T-cell (primary cell): ENCODE results near the gene CASP10. TPM values are rescaled to one million over a fixed set of nuclear protein-coding genes. Genes with fewer than 3 reads are reported as not detected.

ENCODE experiments used
- ATAC-seq, 4 experiments: fragments of 200-7000 bp in 3 of 4; fragments of 150-1000 bp in 1 of 4; cut with Tn5 transposase; replicated peaks in 1 of 4; 1 replicate in 3 of 4; 2 replicates in 1 of 4; pipeline ENCODE4 v1.10.0; 2021; ENCODE audit warnings: moderate library complexity in 3 of 4, mild to moderate bottlenecking in 2 of 4, moderate number of reproducible peaks in 1 of 4
- CTCF ChIA-PET, 2 donors: fragments of 300-600 bp; sonication (Branson Sonifier 250); formaldehyde crosslinking; loops; one replicate each; lab custom pipeline; 2022; ENCODE audit warnings: antibody characterized with exemption in 2 of 2; lab: Charles Lee
- POLR2A ChIA-PET, 2 donors: fragments of 300-600 bp; sonication (Branson Sonifier 250); formaldehyde crosslinking; loops; one replicate each; lab custom pipeline; 2022; ENCODE audit warnings: antibody characterized with exemption in 2 of 2; lab: Charles Lee
- DNase-seq, 35 experiments: peaks; one replicate each; pipeline versions ENCODE4 v3.0.0 to v3.0.0-alpha.2; 2013 to 2023
- H3K27ac ChIP-seq: one replicate; pipeline ENCODE4 v1.5.1; 2013; ENCODE audit warnings: low read length
- H3K27me3 ChIP-seq, 2 experiments: replicated peaks in 1 of 2; 1 replicate in 1 of 2; 2 replicates in 1 of 2; pipeline versions ENCODE4 v1.6.1 to v1.7.0; 2013; ENCODE audit warnings: low read length in 1 of 2, mixed read lengths in 1 of 2; ENCODE audit not compliant: control insufficient read depth in 2 of 2, insufficient read depth in 2 of 2; ENCODE audit errors: extremely low read depth in 1 of 2
- H3K36me3 ChIP-seq, 2 donors: 1 replicate in 1 of 2; 2 replicates in 1 of 2; pipeline versions ENCODE4 v1.6.1 to v1.7.0; 2013; ENCODE audit warnings: low read length in 1 of 2; ENCODE audit not compliant: control insufficient read depth in 2 of 2, insufficient read depth in 1 of 2; ENCODE audit errors: extremely low read depth in 1 of 2
- H3K4me1 ChIP-seq, 2 experiments: 1 replicate in 1 of 2; 2 replicates in 1 of 2; pipeline versions ENCODE4 v1.6.1 to v1.7.0; 2013; ENCODE audit warnings: low read length in 2 of 2, mixed read lengths in 1 of 2; ENCODE audit not compliant: insufficient read depth in 2 of 2, control insufficient read depth in 1 of 2; ENCODE audit errors: extremely low read depth in 1 of 2
- H3K4me3 ChIP-seq, 2 donors: 1 replicate in 1 of 2; 2 replicates in 1 of 2; pipeline versions ENCODE4 v1.5.1 to v1.7.0; 2013; ENCODE audit warnings: mild to moderate bottlenecking in 2 of 2, low read length in 1 of 2, moderate library complexity in 1 of 2; ENCODE audit not compliant: control insufficient read depth in 1 of 2; ENCODE audit errors: extremely low read depth in 1 of 2
- H3K9me3 ChIP-seq: 2 replicates; pipeline ENCODE4 v1.7.0; 2013
- H3K27ac Mint-ChIP-seq, 2 donors: one replicate each; pipeline ENCODE4 v1.8.0; 2020 to 2021; ENCODE audit warnings: mild to moderate bottlenecking in 2 of 2, mixed read lengths in 2 of 2
- H3K27me3 Mint-ChIP-seq, 2 donors: one replicate each; pipeline ENCODE4 v1.8.0; 2021 to 2022; ENCODE audit warnings: mixed read lengths in 2 of 2
- H3K36me3 Mint-ChIP-seq: one replicate; pipeline ENCODE4 v1.8.0; 2021; ENCODE audit warnings: mixed read lengths
- H3K4me1 Mint-ChIP-seq, 3 donors: one replicate each; pipeline ENCODE4 v1.8.0; 2020 to 2022; ENCODE audit warnings: mixed read lengths in 3 of 3, mild to moderate bottlenecking in 1 of 3
- H3K4me3 Mint-ChIP-seq, 3 donors: one replicate each; pipeline ENCODE4 v1.8.0; 2020 to 2022; ENCODE audit warnings: mild to moderate bottlenecking in 3 of 3, mixed read lengths in 3 of 3, moderate library complexity in 3 of 3
- H3K9me3 Mint-ChIP-seq, 3 donors: one replicate each; pipeline ENCODE4 v1.8.0; 2020 to 2022; ENCODE audit warnings: mixed read lengths in 3 of 3
- WGBS: methylation state at CpG from one replicate; pipeline ENCODE4 v1.1.5; 2013; ENCODE audit warnings: missing lambda C conversion rate; ENCODE audit not compliant: insufficient coverage; 5-methylcytosine and 5-hydroxymethylcytosine counted together
- total RNA-seq, 35 experiments: library from RNA in 6 of 35; stranded (reverse) in 6 of 35; fragments of 120-200 nt in 1 of 35; gene quantifications; one replicate each; pipeline versions ENCODE4 v1.2.1 to v1.2.4 and lab custom pipeline; 2013 to 2026

CASP10 gene, protein sequence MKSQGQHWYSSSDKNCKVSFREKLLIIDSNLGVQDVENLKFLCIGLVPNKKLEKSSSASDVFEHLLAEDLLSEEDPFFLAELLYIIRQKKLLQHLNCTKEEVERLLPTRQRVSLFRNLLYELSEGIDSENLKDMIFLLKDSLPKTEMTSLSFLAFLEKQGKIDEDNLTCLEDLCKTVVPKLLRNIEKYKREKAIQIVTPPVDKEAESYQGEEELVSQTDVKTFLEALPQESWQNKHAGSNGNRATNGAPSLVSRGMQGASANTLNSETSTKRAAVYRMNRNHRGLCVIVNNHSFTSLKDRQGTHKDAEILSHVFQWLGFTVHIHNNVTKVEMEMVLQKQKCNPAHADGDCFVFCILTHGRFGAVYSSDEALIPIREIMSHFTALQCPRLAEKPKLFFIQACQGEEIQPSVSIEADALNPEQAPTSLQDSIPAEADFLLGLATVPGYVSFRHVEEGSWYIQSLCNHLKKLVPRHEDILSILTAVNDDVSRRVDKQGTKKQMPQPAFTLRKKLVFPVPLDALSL
- total RNA-seq (10 to 100 TPM; 23.3 to 46.4 (median 29.2) TPM), total RNA-seq (lab: John Stamatoyannopoulos, UW) (10.0 to 93.1 (median 54.9) reads per million in 29 experiments)
- total RNA-seq (2013) = 43.6 TPM

DNA sequence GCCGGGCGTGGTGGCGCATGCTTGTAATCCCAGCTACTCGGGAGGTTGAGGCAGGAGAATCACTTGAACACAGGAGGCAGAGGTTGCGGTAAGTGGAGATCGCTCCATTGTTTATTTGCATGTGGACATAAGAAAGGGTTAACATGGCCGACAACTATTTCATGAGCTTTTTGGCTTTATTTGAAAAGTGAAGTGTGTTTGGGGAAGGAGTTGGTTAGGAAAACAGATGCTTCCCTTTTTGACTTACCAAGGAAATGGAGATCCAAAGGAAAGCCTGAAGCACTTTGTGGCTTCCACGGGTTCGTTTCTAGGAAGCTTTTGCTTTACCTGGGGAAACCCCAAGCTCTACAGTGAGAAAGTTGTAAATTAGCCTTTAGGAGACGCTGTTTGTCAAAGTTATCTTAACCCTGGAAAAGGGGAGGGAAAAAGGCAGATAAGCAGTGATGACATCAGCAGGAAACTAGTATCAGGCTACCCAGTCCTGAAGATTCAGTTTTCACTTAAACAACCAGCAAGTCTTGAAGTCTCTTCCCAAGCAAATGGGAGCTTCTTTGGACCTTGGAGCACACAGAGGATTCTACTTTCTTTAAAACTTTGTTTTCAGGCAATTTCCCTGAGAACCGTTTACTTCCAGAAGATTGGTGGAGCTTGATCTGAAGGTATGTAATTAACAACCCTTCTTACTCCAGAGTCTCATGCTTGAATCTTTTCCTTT, at the start of gene CASP10:
CASP10 (plus strand) TSS at position 492 of the 715 bp plus-strand sequence. CDS start 2,637 bp downstream, outside the sequence.
- POLR2A ChIA-PET = interaction anchor here (0.6 to 1.6 kb wide), 7 partner anchors 50 to 470 kb away, joined by 3 to 16 read pairs (median 4); partner anchors contain the start of gene CLK1 (in 1 of the 2)
- 21% methylated on average over 4 of the region's 11 CpGs for WGBS
- Histone ChIP-seq H3K4me1 (peaks cover 24 to 32% of the 10 kb centered on the region in 2 experiments), H3K27ac (peak within 1 kb of the TSS; percentile 48), H3K4me3 (peak within 1 kb of the TSS; percentile 56 to 91), H3K9me3 (no peaks in the 10 kb centered on the region), H3K27me3 (no peaks in the 10 kb centered on the region), H3K36me3 (peaks cover 0 to 10% of the 10 kb centered on the region in 2 donors)
- H3K4me3 Mint-ChIP-seq = peak within 1 kb of the TSS; percentile 90 to 99 (median 95)
- CTCF ChIA-PET = interaction anchor here (0.6 to 3.0 kb wide), 28 partner anchors 8 to 1271 kb away, joined by 3 to 168 read pairs (median 4); partner anchors contain the start of gene ORC2 (in 1 of the 2)
- ATAC-seq (peak; percentile 79 to 93 (median 88)), DNase-seq (peak in 12 of 35 experiments; percentile 3 to 85 (median 23))
- H3K9me3 Mint-ChIP-seq = no peaks in the 10 kb centered on the region
- H3K27ac Mint-ChIP-seq = peak within 1 kb of the TSS; percentile 96
- H3K36me3 Mint-ChIP-seq = peaks cover 12% of the 10 kb centered on the region
- H3K27me3 Mint-ChIP-seq = no peaks in the 10 kb centered on the region
- peaks cover 46 to 52% (median 48%) of the 10 kb centered on the region in 3 donors for H3K4me1 Mint-ChIP-seq

DNA sequence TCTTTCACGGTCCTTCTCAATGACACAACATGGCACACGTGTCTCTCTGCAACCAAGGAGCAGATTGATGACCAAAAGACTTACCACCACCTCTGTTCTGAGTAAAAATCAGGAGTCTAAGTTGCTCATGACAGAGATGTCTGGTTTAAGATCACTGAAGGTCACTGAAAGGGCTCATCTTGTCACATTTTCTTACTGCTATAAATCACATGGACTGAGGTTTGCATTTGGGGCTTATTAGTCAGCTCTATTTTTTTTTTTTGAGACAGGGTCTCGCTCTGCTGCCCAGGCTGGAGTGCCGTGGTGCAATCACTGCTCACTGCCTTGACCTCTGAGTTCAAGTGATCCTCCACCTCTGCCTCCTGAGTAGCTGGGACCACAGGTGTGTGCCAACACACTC, 47.6 kb upstream of the CASP10 start:
- Histone ChIP-seq H3K27me3 (no peaks in the 10 kb centered on the region), H3K4me3 (no peak overlapping the region), H3K36me3 (peaks cover 12 to 74% of the 10 kb centered on the region in 2 donors), H3K4me1 (peaks cover 22 to 41% of the 10 kb centered on the region in 2 experiments), H3K9me3 (no peaks in the 10 kb centered on the region), H3K27ac (no peak overlapping the region)
- H3K27me3 Mint-ChIP-seq = no peaks in the 10 kb centered on the region
- no peak for DNase-seq
- peaks cover 64% of the 10 kb centered on the region for H3K36me3 Mint-ChIP-seq
- peaks cover 48 to 66% (median 54%) of the 10 kb centered on the region in 3 donors for H3K4me1 Mint-ChIP-seq
- CTCF ChIA-PET = interaction anchor here (0.7 to 1.3 kb wide), 3 partner anchors 63 to 97 kb away, joined by 3 to 4 read pairs (median 3); no protein-coding TSS in a partner anchor
- no peak overlapping the region for H3K4me3 Mint-ChIP-seq
- ATAC-seq = no peak
- H3K27ac Mint-ChIP-seq = peak overlapping the region; percentile 71 to 87
- POLR2A ChIA-PET = interaction anchor here in 1 of 2 donors (0.6 kb wide), 1 partner anchor 9 kb away, joined by 3 read pairs; no protein-coding TSS in a partner anchor
- no peaks in the 10 kb centered on the region for H3K9me3 Mint-ChIP-seq
- WGBS = 100% methylated on average over 2 of the region's 4 CpGs

DNA sequence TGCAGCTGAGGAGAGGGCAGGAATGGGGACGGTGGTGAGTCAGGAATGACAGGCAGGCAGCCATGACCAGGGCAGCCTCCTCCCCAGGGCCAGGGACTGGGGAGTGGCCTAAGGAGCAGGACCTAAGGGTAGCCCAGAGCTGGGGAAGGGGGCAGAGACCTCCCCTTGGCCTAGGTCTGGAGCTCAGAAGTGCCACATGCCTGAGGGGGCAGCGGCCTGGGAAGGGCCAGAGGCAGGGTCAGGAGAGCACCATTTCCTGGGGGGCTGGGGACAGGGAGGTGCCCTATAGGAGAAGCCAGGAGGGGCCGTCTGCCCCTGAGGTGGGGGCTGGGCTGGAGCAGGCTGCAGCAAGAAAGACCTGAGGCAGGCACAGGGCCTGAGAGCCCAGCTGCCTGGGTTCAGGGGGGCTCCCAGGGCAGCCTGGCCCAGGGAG, 46.0 kb upstream of the CASP10 start:
- no peaks in the 10 kb centered on the region for H3K27me3 Mint-ChIP-seq
- POLR2A ChIA-PET = no interaction called here
- CTCF ChIA-PET = no interaction called here
- H3K27me3 ChIP-seq = no peaks in the 10 kb centered on the region
- H3K36me3 ChIP-seq = peaks cover 12 to 86% of the 10 kb centered on the region in 2 donors
- H3K4me1 ChIP-seq = peaks cover 8 to 26% of the 10 kb centered on the region in 2 experiments
- DNase-seq = no peak
- no peak for ATAC-seq
- peaks cover 64% of the 10 kb centered on the region for H3K36me3 Mint-ChIP-seq
- H3K9me3 ChIP-seq = no peaks in the 10 kb centered on the region
- no peak overlapping the region for H3K27ac ChIP-seq
- no peak overlapping the region for H3K4me3 ChIP-seq
- peak overlapping the region; percentile 71 to 87 for H3K27ac Mint-ChIP-seq
- peaks cover 32 to 53% (median 39%) of the 10 kb centered on the region in 3 donors for H3K4me1 Mint-ChIP-seq
- no peak overlapping the region for H3K4me3 Mint-ChIP-seq
- WGBS = 89% methylated on average over 3 of the region's 3 CpGs
- no peaks in the 10 kb centered on the region for H3K9me3 Mint-ChIP-seq

DNA sequence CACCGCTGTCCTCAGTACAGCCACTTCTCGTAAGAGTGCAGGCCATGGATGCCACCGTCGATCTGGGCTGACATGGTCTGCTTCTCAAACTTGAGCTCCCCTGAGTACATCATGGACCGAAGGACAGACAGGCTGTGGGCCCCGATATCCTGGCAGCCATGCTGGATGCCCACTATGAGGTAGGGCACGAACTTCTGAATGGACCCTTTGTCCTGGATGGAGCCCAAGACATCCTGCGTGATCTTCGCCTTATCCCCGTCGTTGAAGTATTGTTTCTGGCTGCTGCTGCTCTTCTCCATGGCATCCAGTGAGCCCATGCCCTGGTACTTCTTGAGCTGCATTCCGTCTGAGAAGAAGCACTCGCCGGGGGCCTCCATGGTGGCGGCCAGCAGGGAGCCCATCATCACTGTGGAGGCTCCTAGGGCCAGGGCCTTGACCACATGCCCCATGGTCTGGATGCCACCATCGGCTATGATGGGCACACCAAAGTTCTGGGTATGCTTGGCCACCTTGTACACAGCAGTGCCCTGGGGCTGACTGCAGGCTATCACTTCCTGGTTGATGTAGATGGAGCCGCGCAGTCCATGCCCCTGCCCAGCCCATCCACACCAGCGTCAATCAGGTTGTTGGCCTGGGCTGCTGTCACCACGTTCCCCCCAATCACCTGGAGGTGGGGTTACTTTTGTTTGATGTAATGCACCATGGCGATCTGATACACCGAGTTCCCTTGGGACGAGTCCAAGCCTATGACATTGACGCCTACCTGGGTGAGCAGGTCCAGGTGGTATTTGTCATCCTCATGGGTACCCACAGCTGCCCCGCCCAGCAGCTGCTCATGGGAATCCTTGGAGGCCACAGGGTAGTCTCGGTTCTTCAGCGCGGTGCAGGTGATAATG, 45.2 kb upstream of the CASP10 start:
- no peaks in the 10 kb centered on the region for H3K27me3 ChIP-seq
- peaks cover 12 to 86% of the 10 kb centered on the region in 2 donors for H3K36me3 ChIP-seq
- no peak overlapping the region for H3K4me3 ChIP-seq
- ATAC-seq (no peak), DNase-seq (no peak)
- 97% methylated on average over 24 of the region's 28 CpGs for WGBS
- no peaks in the 10 kb centered on the region for H3K9me3 ChIP-seq
- no peaks in the 10 kb centered on the region for H3K27me3 Mint-ChIP-seq
- POLR2A ChIA-PET = no interaction called here
- peak overlapping the region; percentile 11 to 48 for H3K27ac Mint-ChIP-seq
- H3K36me3 Mint-ChIP-seq = peaks cover 61% of the 10 kb centered on the region
- H3K4me3 Mint-ChIP-seq = no peak overlapping the region
- no peak overlapping the region for H3K27ac ChIP-seq
- H3K9me3 Mint-ChIP-seq = no peaks in the 10 kb centered on the region
- CTCF ChIA-PET = interaction anchor here in 1 of 2 donors (0.5 kb wide), 1 partner anchor 39 kb away, joined by 3 read pairs; no protein-coding TSS in a partner anchor
- peaks cover 24 to 45% (median 32%) of the 10 kb centered on the region in 3 donors for H3K4me1 Mint-ChIP-seq
- peaks cover under 1 to 17% of the 10 kb centered on the region in 2 experiments for H3K4me1 ChIP-seq

DNA sequence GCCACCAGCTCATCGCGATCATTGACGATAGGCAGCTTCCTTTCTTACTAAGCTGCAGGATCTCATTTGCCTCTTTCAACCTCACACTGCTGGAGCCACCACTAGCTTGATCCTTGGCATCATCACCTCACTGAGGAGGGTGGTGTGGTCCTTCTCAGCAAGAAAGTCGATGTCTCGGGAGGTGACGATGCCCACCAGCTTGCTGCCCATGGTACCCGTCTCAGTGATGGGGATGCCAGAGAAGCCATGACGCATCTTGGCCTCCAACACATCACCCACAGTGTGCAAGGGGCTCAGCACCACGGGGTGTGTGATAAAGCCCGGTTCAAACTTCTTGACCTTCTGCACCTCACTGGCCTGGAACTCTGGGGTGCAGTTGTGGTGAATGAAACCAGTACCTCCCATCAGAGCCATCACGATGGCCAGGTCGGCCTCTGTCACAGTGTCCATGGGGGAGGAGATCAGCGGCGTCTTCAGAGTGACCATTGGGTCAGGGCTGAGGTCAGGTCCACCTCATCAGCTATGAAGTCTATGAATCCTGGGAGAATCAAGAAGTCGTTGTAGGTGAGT, 44.5 kb upstream of the CASP10 start:
- H3K27me3 Mint-ChIP-seq = no peaks in the 10 kb centered on the region
- Histone ChIP-seq H3K27ac (no peak overlapping the region), H3K27me3 (no peaks in the 10 kb centered on the region), H3K9me3 (no peaks in the 10 kb centered on the region), H3K36me3 (peaks cover 16 to 86% of the 10 kb centered on the region in 2 donors), H3K4me1 (peaks cover 0 to 11% of the 10 kb centered on the region in 2 experiments), H3K4me3 (no peak overlapping the region)
- POLR2A ChIA-PET = no interaction called here
- H3K4me3 Mint-ChIP-seq = no peak overlapping the region
- no peaks in the 10 kb centered on the region for H3K9me3 Mint-ChIP-seq
- peaks cover 53% of the 10 kb centered on the region for H3K36me3 Mint-ChIP-seq
- peak overlapping the region in 1 of 2 donors; percentile 31 for H3K27ac Mint-ChIP-seq
- WGBS = 96% methylated on average over 5 of the region's 15 CpGs
- peaks cover 17 to 38% (median 25%) of the 10 kb centered on the region in 3 donors for H3K4me1 Mint-ChIP-seq
- CTCF ChIA-PET = no interaction called here
- ATAC-seq (no peak), DNase-seq (no peak)
